Activated effector memory CD4-positive, alpha-beta T cell treated with Interleukin-2 at 50 U/mL for 16 hours (primary cell): ENCODE measurements around the gene TPCN2.

Experiments used
- DNase-seq: peaks from one replicate; pipeline ENCODE4 v3.0.0-alpha.2; 2020

The TPCN2 gene

GRCh38 chr11:69154938-69155301 is 106.2 kb downstream of the TPCN2 start:
- DNase-seq, result no peak

GRCh38 chr11:69155302-69156234 is 106.8 kb downstream of the TPCN2 start, which contains the start of gene SMIM38:
TSS of gene SMIM38 (plus strand) at chr11:69155935. CDS start at chr11:69157847, 1,912 bp downstream.
- DNase-seq, result no peak

DNA sequence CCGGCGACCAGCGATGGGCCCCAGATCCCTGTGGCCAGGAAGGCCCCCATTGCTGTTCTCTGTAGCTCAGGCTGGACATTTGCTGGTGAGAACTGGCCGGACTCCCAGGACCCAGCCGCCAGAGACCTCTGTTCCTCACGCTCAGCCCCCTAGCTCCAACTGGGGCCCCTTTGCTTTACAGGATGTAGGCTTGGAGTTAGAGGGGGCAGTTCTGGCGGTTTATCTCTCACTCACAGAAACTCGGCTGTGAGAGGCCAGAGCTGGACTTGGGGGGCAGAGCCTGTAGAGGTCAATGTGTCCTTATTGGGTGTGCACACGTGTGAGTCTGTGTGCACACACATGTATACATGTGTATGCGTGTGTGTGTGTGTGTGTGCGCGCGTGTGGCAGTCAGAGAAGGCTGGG is 107.5 kb downstream of the TPCN2 start:
- no peak for DNase-seq

GRCh38 chr11:69156673-69157155 is 108.0 kb downstream of the TPCN2 start:
- DNase-seq, result no peak

DNA sequence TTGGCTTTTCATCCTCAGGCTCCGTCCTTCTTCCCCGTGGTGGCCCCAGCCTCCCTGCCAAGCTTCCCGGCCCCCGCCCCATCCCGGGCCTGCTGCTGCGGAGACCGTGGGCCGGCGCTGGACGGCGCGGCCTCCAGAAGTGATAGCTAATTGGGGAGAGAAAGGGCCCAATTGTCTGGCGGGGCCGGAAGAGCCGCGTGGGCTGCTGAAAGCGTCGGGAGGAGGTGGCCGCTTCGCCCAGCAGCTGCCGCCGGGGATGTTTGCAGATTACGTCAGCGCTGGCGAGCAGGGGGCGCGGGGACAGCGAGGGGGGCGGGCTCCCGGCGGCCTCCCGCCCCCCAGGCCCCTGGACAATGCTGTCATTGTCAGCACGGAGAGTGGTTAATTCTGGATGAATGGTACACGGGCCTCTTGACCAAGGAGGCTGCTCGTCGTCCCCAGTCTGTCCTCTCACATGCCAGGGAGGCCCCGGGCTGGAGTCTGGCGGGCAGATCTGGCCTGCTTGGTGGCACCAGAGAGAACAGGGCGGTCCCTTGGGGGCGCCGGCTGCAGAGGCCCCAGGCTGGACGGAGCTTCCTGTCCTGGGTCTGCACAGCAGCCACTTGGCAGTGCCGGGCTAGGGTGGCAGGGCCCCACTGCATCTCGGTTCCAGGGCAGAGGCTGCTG is 108.6 kb downstream of the TPCN2 start:
- DNase-seq, result no peak

DNA sequence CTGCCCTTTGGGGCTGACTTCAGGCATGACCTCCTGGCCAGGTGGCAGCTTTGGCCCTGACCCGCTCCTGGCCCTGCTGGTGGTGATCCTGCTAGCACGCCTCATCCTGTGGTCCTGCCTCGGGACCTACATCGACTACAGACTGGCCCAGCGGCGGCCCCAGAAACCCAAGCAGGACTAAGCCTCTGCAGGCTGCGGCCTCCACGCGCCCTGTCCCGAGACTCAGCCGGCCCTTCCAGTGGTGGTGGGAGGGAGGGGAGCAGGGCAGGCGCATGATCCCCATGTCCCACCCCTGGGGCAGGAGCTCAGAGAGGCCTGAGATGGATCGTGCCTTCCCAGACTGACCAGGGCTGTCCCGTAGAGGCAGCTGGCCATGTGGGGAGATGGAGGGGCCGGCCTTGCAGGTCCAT is 109.1 kb downstream of the TPCN2 start:
- DNase-seq, result no peak

DNA sequence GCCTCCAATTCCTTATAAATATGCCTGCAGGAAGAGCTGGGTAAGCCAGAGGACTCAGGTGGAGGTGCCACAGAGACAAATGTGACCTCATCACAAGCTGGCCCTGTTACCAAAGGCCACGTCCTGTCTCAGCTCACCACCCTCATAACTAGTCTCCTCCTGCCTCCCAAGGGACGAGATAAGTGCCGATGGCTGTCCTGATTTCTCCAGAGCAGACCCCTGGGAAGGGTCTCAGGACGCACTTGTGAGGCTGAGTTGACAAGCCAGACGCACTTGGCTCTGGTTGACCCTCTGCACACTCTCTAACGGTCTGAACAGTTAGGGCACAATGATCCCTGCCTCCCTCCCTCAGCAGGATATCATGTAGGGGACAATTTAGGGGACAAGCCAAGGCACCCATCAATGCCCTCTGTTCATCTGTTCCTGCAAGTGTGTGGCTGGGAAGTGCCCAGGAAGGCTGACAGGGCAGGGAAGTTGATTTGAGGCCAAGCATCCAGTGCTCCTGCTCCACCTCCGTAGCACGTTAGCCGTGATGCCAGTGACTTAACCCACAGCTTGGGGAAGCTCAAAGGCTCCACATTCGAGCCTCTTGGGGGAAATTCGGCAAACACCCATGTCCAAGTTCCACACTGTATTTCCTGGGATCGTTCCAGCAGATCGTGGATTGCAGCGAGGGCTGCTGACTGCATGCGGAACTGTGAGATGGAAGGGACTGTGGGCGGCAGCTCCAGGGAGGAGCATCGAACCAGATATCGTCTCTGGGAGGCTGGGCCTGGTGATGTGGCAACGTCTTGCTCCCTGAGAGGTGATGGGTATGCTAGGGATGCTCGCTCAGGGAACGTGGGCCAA is 109.8 kb downstream of the TPCN2 start:
- DNase-seq, result no peak

- no peak for DNase-seq
These were observed 110.6 kb downstream of the TPCN2 start for GRCh38 chr11:69159150-69159852.

DNA sequence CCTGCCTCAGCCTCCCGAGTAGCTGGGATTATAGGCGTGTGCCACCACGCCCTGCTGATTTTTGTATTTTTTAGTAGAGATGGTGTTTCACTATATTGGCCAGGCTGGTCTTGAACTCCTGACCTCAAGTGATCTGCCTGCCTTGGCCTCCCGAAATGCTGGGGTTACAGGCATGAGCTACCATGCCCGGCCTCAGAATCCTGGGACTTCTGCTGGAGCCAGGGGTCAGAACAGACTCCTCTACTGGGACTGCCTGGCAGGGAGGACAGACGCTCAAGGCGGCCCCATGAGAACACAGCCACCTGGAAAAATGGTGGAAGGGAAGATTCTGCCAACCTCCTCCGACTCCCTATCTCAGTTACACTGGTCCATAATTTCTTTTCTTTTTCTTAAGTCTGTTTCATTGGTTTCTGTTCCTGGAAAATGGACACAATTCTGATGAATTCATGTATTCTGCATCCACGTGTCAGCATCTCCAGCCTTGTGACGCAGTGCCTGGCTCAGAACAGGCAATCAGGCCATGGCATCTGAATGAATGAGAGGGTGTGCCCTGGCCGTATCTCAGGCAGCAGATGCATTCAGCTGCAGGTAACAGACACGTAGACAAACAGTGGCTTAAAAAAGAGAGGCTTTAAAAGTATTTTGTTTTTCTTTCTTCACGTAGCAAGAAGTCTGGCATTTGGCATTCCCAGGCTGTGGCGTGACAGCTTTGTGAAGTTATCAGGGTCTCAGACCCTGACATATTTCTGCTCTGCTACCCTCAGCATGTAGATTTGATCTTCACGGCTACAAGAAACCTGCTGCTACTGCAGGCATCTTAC is 111.8 kb downstream of the TPCN2 start:
- DNase-seq, result no peak

DNA sequence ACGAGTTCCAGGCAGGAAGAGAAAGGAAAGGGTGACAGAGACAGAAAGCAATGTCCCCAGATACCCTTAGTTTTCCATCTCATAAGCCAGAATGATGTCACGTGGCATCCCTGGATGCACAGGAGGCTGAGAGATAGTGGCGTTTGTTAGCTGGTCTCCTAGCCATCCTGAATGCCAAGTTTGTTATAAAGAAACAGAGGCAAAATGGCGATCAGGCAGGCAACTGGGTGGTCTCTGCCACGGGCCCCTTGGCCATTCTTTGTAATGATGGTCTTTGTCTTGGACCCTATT is 112.3 kb downstream of the TPCN2 start:
- DNase-seq, result no peak

- no peak for DNase-seq
These were observed 113.8 kb downstream of the TPCN2 start for GRCh38 chr11:69162505-69162904.

DNA sequence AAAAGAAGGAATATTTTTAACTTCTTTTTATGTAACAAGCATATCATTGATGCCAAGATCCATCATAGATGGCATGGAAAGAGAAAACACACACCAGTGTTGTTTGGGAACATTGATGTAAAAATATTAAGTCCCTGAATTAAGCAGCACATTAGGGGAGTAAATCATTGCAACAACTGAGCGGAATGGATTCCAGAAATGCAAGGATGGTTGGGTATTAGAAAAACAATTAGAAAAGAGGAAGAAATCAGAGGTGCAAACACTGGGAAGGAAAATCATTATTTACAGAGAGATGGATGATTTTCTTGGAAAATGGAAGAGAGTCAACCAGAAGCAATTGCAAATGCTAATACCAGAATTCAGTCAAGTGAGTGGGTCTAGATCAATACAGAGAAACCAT is 115.1 kb downstream of the TPCN2 start:
- no peak for DNase-seq

GRCh38 chr11:69164824-69165223 is 116.1 kb downstream of the TPCN2 start:
- DNase-seq, result no peak

DNA sequence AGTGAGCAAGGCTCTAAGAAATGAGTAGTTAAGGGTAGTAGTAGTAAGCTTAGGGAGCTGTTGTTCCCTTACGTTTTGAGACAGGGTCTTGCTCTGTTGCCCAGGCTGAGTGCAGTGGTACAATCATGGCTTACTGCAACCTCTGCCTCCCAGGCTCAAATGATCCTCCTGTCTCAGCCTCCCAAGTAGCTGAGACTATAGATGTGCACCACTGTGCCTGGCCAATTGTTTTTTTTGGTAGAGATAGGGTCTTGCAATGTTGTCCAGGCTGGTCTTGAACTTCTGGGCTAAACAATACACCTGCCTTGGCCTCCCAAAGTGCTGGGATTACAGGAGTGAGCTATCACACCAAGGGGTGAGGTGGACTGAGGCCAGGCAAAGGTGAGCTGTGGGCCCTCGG is 117.0 kb downstream of the TPCN2 start:
- DNase-seq, result no peak

DNA sequence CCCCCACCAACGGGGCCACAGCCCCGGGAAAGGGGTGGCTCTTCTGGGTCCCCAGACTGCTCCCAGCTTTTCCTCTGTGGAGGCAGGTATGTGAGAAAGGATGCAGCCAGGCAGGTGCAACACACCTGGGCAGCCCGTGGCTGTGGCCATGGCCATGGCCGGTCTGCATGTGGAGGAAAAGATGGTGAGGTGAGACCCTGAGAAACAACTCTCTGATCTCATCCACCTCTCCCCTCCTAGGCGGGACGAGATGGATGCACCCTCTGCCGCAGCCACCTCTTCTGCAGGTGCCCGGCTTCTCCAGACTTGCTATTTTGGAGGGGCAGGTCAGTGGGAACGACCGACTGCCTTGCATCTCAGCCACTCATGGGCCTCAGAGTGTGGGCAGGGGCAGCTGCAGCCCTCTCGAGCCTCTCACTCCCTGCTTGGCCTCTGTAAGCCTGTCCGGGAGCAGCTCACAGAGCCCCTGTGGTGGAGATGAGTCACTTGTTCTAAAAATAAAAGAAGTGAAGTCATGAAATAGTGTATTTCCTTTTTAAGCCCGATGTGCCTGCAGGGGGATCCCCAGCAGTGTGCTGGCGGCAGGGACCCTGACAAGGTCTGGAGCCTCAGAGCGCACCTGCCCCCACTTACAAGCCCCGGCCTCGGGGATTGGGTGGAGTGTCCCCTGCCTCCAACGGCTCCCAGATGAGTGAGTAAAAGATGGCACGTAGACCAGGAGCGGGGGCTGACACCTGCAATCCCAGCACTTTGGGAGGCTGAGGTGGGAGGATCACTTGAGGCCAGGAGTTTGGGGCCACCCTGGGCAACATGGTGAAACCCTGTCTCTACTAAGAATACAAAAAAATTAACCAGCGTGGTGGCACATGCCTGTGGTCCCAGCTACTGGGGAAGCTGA is 117.7 kb downstream of the TPCN2 start:
- no peak for DNase-seq

GRCh38 chr11:69167130-69167915 is 118.6 kb downstream of the TPCN2 start:
- no peak for DNase-seq

DNA sequence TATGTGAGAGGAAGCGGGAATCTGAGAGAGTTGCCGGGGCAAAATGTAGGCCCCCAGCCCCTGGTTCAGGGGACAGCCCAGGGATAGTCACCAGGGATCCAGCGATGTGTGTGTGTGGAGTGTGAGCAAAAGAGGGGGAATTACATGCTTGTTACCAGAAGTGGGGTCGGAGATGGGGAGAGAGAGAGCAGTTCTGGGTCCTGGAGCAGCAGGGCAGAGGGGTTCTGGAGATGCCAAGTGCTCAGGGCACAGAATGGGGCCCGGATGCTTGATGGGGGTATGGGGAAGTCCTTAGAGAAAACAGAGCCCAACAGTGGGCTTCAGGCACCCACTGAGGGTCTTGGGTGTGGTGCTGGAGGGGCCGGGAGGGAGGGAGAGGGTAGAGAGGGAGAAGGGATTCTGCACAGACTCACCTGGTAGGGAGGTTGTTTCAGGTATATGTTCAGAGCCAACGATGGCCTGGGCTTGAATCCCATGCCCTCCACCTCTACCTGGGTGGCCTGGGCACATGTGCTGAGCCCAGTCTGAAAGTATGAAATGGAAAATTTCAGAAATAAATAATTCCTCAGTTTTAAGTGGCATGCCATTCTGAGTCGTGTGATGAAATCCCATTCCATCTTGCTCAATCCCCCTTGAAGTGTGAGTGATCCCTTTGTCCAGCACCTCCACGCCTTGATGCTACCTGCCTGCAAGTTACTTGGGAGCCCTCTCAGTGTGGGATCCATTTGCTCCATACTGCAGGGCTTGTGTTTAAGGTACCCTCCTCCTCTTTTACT is 119.4 kb downstream of the TPCN2 start:
- DNase-seq, result no peak

DNA sequence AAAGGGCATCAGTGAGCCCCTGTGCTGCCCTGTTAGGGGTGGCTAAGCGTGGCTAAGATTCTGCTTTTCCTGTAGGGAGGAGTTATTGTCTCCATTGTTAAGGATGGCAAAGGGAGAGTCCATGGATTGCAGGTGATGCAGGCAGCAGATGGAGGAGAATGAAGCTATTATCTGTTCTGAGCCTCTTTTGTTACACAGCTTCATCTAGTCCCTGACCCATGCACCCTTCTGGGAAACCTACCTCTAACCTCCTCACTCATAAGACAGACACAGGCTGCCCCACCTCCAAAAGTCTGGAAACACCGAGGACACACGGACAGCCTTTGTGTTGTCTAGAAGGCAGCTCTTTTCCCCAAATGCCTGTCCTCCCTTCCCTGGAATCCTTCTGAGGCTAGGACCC is 120.7 kb downstream of the TPCN2 start:
- DNase-seq, result no peak

GRCh38 chr11:69170704-69171103 is 122.0 kb downstream of the TPCN2 start:
- no peak for DNase-seq
